Esophagus muscularis mucosa (tissue), 4 donors: ENCODE results near the gene UPK2. TPM values are rescaled to one million over a fixed set of nuclear protein-coding genes. Genes with fewer than 3 reads are reported as not detected.

ENCODE experiments used
- DNase-seq: peaks from one replicate; pipeline ENCODE4 v3.0.0-alpha.2; 2017; ENCODE audit errors: extremely low spot score
- H3K27ac ChIP-seq, 4 donors: fragments of 200-600 bp; sonication (generic); replicated peaks in 1 of 4; 1 replicate in 3 of 4; 2 replicates in 1 of 4; pipeline ENCODE4 v1.5.1; 2016 to 2019; ENCODE audit warnings: mild to moderate bottlenecking in 1 of 4
- H3K27me3 ChIP-seq, 4 donors: fragments of 200-600 bp; sonication (generic); one replicate each; pipeline versions ENCODE4 v1.5.1 to v1.6.0; 2016 to 2019
- H3K36me3 ChIP-seq, 4 donors: fragments of 200-600 bp; sonication (generic); one replicate each; pipeline ENCODE4 v1.5.1; 2016 to 2019
- H3K4me1 ChIP-seq, 4 donors: fragments of 200-600 bp; sonication (generic); one replicate each; pipeline ENCODE4 v1.5.1; 2016 to 2019
- H3K4me3 ChIP-seq, 4 donors: fragments of 200-600 bp; sonication (generic); 1 replicate in 2 of 4; 2 replicates in 2 of 4; pipeline ENCODE4 v1.5.1; 2016 to 2019; ENCODE audit warnings: mild to moderate bottlenecking in 4 of 4, moderate library complexity in 1 of 4
- H3K9me3 ChIP-seq, 4 donors: fragments of 200-600 bp; sonication (generic); 1 replicate in 3 of 4; 2 replicates in 1 of 4; pipeline ENCODE4 v1.5.1; 2016 to 2019
- CTCF ChIP-seq, 3 experiments: fragments of 200-600 bp in 2 of 3; fragments of 450-650 bp in 1 of 3; sonication (generic) in 2 of 3; IDR thresholded peaks; one replicate each; pipeline ENCODE4 v1.5.1; 2017 to 2019; ENCODE audit warnings: antibody characterized with exemption in 3 of 3, mild to moderate bottlenecking in 2 of 3, moderate library complexity in 1 of 3
- EP300 ChIP-seq: sonication (generic); formaldehyde crosslinking; IDR thresholded peaks from one replicate; pipeline ENCODE4 v1.6.1; 2017; ENCODE audit warnings: antibody characterized with exemption
- POLR2A ChIP-seq: fragments of 450-650 bp; IDR thresholded peaks from one replicate; pipeline ENCODE4 v1.6.1; 2017; ENCODE audit warnings: antibody characterized with exemption, moderate library complexity, mild to moderate bottlenecking, low read depth
- POLR2AphosphoS5 ChIP-seq, 2 donors: sonication (generic); formaldehyde crosslinking; IDR thresholded peaks; one replicate each; pipeline ENCODE4 v1.6.1; 2017; ENCODE audit warnings: antibody characterized with exemption in 2 of 2
- WGBS: methylation state at CpG from one replicate; pipeline ENCODE4 v1.1.5; 2018; 5-methylcytosine and 5-hydroxymethylcytosine counted together
- intact Hi-C: fragments of 100-400 bp; cut with DNase I; formaldehyde crosslinking; loops from one replicate; pipeline ENCODE4 v1.15.1; 2023
- total RNA-seq, 4 donors: library from RNA; depleted of rRNA; stranded (reverse); fragments of >200 nt; gene quantifications; one replicate each; pipeline versions ENCODE4 v1.1.0 to v1.2.1, GENCODE V29; 2016

Gene UPK2
- total RNA-seq, 4 donors from 2014 or later: not detected

DNA sequence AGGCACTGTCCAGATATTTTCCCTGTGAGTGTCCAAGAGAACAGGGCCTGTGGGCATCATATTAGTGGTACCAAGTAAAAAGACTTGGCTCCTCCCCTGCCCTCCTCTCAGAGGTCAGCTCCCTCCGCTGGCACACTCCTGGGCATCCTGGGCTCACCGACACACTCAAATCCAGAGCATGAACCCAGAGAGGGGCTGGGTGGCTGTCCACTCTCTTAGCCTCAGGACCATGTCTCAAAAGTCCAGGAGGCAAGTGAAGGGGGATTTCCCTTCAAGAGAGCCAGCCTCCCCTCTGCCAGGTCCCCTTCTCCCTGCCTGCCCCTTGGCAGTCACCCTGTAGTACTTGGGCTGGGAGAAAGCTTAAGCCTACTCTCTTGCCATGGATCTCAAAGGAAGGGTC lies 40.7 kb upstream of the UPK2 start:
- Histone ChIP-seq H3K4me3 (peak overlapping the region in 1 of 4 donors; percentile 28), H3K9me3 (no peaks in the 10 kb centered on the region), H3K4me1 (peaks cover 100% of the 10 kb centered on the region in 4 donors), H3K27ac (peak overlapping the region; percentile 90 to 98 (median 96)), H3K36me3 (no peaks in the 10 kb centered on the region), H3K27me3 (no peaks in the 10 kb centered on the region)
- intact Hi-C loops: no loop called here
- DNase-seq: no peak
- TF ChIP-seq POLR2A (no peak), POLR2AphosphoS5 (IDR thresholded peaks at IDR 0.05) (no peak), EP300 (no peak), CTCF (IDR thresholded peaks at IDR 0.05) (no peak)
- 85% methylated on average over 2 of the region's 2 CpGs for WGBS

DNA sequence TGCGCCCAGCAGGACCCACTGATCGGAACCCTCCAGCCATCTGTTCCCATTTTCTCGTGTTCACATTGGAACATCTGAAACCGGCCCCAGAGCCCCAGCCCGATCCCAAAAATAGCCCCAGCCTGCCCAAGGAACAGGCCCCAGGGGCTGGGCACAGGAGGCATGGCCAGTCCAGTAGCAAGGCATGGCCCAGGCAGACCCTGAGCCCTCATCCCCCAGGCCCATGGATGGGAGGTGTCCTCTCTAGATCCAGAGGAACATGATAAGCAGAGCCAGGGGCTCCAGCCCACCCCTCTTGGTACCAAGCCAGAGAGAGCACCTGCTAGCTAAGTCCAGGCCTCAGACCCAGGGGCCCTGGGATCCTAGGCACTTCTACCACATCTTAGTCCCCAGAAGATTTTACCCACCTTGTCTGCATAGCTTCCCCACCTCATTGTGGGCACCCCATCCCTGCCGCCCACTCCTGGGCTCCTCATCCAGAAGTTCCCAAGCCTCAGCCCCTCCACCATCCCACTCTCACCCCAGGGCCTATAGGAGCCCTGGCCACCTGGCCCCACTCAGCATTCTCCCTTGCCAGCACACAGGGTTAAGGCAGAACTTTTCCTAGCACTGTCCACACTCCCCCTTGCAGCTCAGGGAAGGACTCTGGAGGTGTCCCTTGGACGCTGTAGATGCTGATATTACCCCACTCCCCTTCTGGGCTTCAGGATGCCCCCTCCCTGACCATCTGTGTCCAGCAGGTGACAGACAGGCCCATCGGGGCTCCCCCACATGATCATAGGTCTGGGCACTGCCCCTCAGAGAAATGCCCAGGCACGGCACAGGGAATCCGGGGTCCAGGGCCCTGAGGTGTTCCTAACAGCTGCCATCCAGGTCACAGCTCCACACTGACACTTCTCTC lies 39.9 kb upstream of the UPK2 start:
- no peaks in the 10 kb centered on the region for H3K27me3 ChIP-seq
- peak overlapping the region; percentile 90 to 98 (median 96) for H3K27ac ChIP-seq
- intact Hi-C loops: no loop called here
- no peaks in the 10 kb centered on the region for H3K36me3 ChIP-seq
- peak overlapping the region; percentile 27 to 97 (median 61) for H3K4me3 ChIP-seq
- 33% methylated on average over 9 of the region's 10 CpGs for WGBS
- no peak for DNase-seq
- TF ChIP-seq EP300: no peak
- TF ChIP-seq POLR2A: no peak
- peaks cover 98 to 100% (median 100%) of the 10 kb centered on the region in 4 donors for H3K4me1 ChIP-seq
- no peaks in the 10 kb centered on the region for H3K9me3 ChIP-seq

GRCh38 chr11:118916842-118917388 lies 39.2 kb upstream of the UPK2 start:
- Histone ChIP-seq H3K9me3 (no peaks in the 10 kb centered on the region), H3K27ac (peak overlapping the region; percentile 90 to 98 (median 96)), H3K4me1 (peaks cover 98 to 100% (median 100%) of the 10 kb centered on the region in 4 donors), H3K27me3 (no peaks in the 10 kb centered on the region), H3K4me3 (peak overlapping the region; percentile 27 to 97 (median 61)), H3K36me3 (no peaks in the 10 kb centered on the region)
- no peak for DNase-seq
- 31% methylated on average over 8 of the region's 8 CpGs for WGBS
- intact Hi-C loops: no loop called here
- TF ChIP-seq POLR2AphosphoS5 (IDR thresholded peaks at IDR 0.05) (peak in 1 of 2 donors; percentile 41), CTCF (IDR thresholded peaks at IDR 0.05) (no peak)

GRCh38 chr11:118917481-118918127 lies 38.5 kb upstream of the UPK2 start:
- intact Hi-C loops: no loop called here
- peaks cover 98 to 100% (median 100%) of the 10 kb centered on the region in 4 donors for H3K4me1 ChIP-seq

DNA sequence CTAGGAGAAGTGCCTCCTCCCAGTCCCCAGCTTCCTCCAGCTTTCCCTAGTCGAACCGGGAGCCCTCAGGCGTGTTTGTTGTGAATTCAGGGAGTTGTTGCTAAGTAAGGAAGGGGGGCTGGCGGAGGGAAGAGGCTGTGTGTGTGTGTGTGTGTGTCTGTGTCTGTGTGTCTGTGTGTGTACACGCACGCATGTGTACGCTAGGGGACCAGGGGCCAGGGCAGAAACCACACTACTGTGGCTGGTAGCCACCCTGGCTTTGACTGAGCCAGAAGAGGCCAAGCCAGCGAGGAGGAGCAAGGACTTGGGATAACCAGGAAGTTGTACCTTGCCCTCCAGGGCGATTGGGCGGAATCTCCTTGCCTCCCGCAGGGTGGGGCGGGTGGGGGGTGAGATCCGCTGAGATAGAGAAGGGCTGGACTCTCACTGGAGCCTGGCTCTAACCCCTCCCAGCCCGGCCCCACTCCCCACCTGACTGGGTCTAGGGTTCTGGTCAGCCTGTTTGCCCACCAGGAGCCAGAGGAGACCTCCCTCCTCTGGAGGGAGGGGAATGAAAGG lies 37.9 kb upstream of the UPK2 start:
- 9% methylated on average over 10 of the region's 14 CpGs for WGBS
- Histone ChIP-seq H3K4me1 (peaks cover 98 to 100% (median 100%) of the 10 kb centered on the region in 4 donors), H3K36me3 (no peaks in the 10 kb centered on the region), H3K27ac (peak overlapping the region; percentile 90 to 98 (median 96)), H3K4me3 (peak overlapping the region; percentile 93 to 97 (median 94)), H3K27me3 (no peaks in the 10 kb centered on the region), H3K9me3 (no peaks in the 10 kb centered on the region)
- TF ChIP-seq EP300: no peak
- TF ChIP-seq POLR2AphosphoS5 (IDR thresholded peaks at IDR 0.05): peak in 1 of 2 donors; percentile 48
- TF ChIP-seq POLR2A: peak; percentile 5
- no peak for TF ChIP-seq CTCF (IDR thresholded peaks at IDR 0.05)
- intact Hi-C loops: no loop called here
- peak; percentile 94 for DNase-seq

More at GRCh38 chr11:118917481-118918127, 38.5 kb upstream of the UPK2 start:
- H3K27me3 ChIP-seq: no peaks in the 10 kb centered on the region
- DNase-seq: no peak
- TF ChIP-seq EP300 (no peak), POLR2A (no peak), POLR2AphosphoS5 (IDR thresholded peaks at IDR 0.05) (peak in 1 of 2 donors; percentile 78)
- WGBS: 2% methylated on average over 10 of the region's 13 CpGs
- H3K27ac ChIP-seq: peak overlapping the region; percentile 90 to 98 (median 96)
- H3K4me3 ChIP-seq: peak overlapping the region; percentile 93 to 97 (median 94)
- H3K9me3 ChIP-seq: no peaks in the 10 kb centered on the region
- no peaks in the 10 kb centered on the region for H3K36me3 ChIP-seq
